Measurements from ENCODE around the gene VRK3. TPM values are rescaled to one million over a fixed set of nuclear protein-coding genes. Genes with fewer than 3 reads are reported as not detected.

The VRK3 gene
- total RNA-seq, 1 experiment from 2014 or later = 62.5 TPM

DNA sequence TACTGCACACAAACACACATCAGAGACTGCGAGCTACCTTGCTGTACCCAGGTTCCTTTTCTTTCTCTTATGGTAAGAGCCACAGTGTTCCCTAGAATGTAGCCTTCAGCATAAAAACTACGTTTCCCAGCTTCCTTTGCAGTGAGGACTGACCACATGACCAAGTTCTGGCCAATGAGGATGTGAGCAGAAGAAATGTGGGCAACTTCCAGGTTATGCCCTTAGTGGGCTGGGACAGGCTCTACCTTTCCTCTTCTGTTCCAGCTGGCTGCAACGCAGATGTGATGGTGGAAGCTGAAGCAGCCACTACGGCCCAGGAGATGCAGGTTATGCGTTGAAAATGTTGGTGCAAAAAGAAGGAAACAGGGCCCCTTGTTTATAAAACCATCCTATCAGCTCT, 27.5 kb downstream of the VRK3 start:
- H3K9me2 ChIP-seq (ENCODE audit: insufficient read depth) = no peaks in the 10 kb centered on the region
- H3K4me2 ChIP-seq = no peak overlapping the region
- H3K27me3 ChIP-seq (ENCODE audit: insufficient read depth, low read depth) = no peaks in the 10 kb centered on the region
- intact Hi-C loops (cut with micrococcal nuclease; ENCODE audit: unreplicated experiment) = no loop called here
- H4K20me1 ChIP-seq (ENCODE audit: insufficient read depth) = peaks cover 4% of the 10 kb centered on the region; the same call in 1 of the 2 replicates
- CTCF ChIA-PET = no interaction called here
- no peaks in the 10 kb centered on the region for H3K79me2 ChIP-seq (ENCODE audit: low read depth)
- POLR2A ChIA-PET (ENCODE audit: unreplicated experiment) = interaction anchor here (0.7 kb wide), 1 partner anchor 43 kb away, joined by 3 read pairs; no protein-coding TSS in a partner anchor
- no peak overlapping the region for H3K4me3 ChIP-seq
- no peak overlapping the region for H3K27ac ChIP-seq
- no peak for DNase-seq
- 0 out of 2 replicates have a peak, but pooled peaks cover 17% of the 10 kb centered on the region for H3K36me3 ChIP-seq (ENCODE audit: low read depth)
- H2AFZ ChIP-seq = no peak overlapping the region
- no peak for TF ChIP-seq EZH2 (IDR thresholded peaks at IDR 0.05; ENCODE audit: low read depth)
- TF ChIP-seq, protein P1, sequence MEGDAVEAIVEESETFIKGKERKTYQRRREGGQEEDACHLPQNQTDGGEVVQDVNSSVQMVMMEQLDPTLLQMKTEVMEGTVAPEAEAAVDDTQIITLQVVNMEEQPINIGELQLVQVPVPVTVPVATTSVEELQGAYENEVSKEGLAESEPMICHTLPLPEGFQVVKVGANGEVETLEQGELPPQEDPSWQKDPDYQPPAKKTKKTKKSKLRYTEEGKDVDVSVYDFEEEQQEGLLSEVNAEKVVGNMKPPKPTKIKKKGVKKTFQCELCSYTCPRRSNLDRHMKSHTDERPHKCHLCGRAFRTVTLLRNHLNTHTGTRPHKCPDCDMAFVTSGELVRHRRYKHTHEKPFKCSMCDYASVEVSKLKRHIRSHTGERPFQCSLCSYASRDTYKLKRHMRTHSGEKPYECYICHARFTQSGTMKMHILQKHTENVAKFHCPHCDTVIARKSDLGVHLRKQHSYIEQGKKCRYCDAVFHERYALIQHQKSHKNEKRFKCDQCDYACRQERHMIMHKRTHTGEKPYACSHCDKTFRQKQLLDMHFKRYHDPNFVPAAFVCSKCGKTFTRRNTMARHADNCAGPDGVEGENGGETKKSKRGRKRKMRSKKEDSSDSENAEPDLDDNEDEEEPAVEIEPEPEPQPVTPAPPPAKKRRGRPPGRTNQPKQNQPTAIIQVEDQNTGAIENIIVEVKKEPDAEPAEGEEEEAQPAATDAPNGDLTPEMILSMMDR (conservative IDR thresholded peaks at IDR 0.05) = no peak
- H3K4me1 ChIP-seq (replicated peaks; ENCODE audit: insufficient read depth) = no peaks in the 10 kb centered on the region
- H3F3A ChIP-seq (ENCODE audit: insufficient read depth, low read depth) = no peaks in the 10 kb centered on the region
- no peaks in the 10 kb centered on the region for H3K9me3 ChIP-seq (ENCODE audit: insufficient read depth, low read depth)
- BruUV-seq (replicated peaks) = no TSS peak

DNA sequence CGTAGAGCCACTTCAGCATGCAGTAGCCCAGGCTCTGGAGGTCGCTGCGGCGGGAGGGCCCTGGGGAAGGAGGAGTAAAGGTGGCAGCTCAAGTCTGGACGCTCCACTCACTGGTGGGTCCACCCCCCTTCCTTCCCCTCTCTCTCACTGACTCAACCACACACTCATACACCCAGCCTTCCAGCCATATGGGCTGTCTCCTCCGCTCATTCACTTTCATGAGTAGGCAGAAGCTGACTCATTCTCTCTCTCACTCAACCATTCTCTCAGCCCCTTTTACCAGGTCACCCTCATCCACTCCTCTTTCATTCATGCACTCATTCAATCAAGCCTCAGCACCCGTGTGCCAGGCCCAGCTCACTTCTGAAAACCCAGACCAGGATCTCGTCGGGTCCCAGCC, 36.7 kb downstream of the VRK3 start:
- no peak for TF ChIP-seq EZH2 (IDR thresholded peaks at IDR 0.05; ENCODE audit: low read depth)
- TF ChIP-seq, protein P1 (conservative IDR thresholded peaks at IDR 0.05) = no peak
- no peaks in the 10 kb centered on the region for H3K9me3 ChIP-seq (ENCODE audit: insufficient read depth, low read depth)
- H3K79me2 ChIP-seq (ENCODE audit: low read depth) = no peaks in the 10 kb centered on the region
- no peak overlapping the region for H3K27ac ChIP-seq
- CTCF ChIA-PET = no interaction called here
- no peak overlapping the region for H2AFZ ChIP-seq
- H3K4me1 ChIP-seq (replicated peaks; ENCODE audit: insufficient read depth) = no peaks in the 10 kb centered on the region
- no peak for DNase-seq
- no peaks in the 10 kb centered on the region for H3K9me2 ChIP-seq (ENCODE audit: insufficient read depth)
- H3K36me3 ChIP-seq (ENCODE audit: low read depth) = peaks cover 7% of the 10 kb centered on the region; the same call in 1 of the 2 replicates
- intact Hi-C loops (cut with micrococcal nuclease; ENCODE audit: unreplicated experiment) = no loop called here
- no peaks in the 10 kb centered on the region for H3K27me3 ChIP-seq (ENCODE audit: insufficient read depth, low read depth)
- H3K4me2 ChIP-seq = no peak overlapping the region
- BruUV-seq (replicated peaks) = no TSS peak
- peaks cover 34% of the 10 kb centered on the region for H4K20me1 ChIP-seq (ENCODE audit: insufficient read depth)
- H3K4me3 ChIP-seq = no peak overlapping the region
- POLR2A ChIA-PET (ENCODE audit: unreplicated experiment) = no interaction called here
- H3F3A ChIP-seq (ENCODE audit: insufficient read depth, low read depth) = peaks cover 23% of the 10 kb centered on the region

DNA sequence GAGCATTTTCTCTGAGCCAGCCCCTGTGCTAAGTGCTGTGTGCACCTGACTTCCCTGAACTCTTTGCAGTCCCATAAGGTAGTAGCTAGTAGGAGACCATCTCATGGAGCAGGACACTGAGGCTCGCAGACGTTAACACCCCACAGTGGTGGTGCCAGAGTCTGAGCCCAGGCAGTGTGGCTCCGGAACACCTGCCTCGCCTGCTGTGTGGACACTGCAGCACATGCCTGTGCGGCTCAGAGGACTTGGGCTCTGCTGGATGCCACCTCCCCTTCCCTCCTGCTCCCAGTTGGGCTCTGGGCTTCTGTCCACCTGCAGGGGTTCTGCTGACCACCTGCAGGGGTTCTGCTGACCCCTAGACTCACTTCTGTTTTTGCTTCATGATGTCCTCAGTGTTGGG, 37.2 kb downstream of the VRK3 start:
- peaks cover 7% of the 10 kb centered on the region; the same call in 1 of the 2 replicates for H3K36me3 ChIP-seq (ENCODE audit: low read depth)

More for the DNA sequence above, 37.2 kb downstream of the VRK3 start:
- H3K27me3 ChIP-seq (ENCODE audit: insufficient read depth, low read depth) = no peaks in the 10 kb centered on the region
- no peak overlapping the region for H3K27ac ChIP-seq
- no peaks in the 10 kb centered on the region for H3K9me3 ChIP-seq (ENCODE audit: insufficient read depth, low read depth)
- no peak overlapping the region for H3K4me3 ChIP-seq
- intact Hi-C loops (cut with micrococcal nuclease; ENCODE audit: unreplicated experiment) = no loop called here
- H3K9me2 ChIP-seq (ENCODE audit: insufficient read depth) = no peaks in the 10 kb centered on the region
- ChIA-PET POLR2A (ENCODE audit: unreplicated experiment) (no interaction called here), CTCF (no interaction called here)
- BruUV-seq (replicated peaks) = no TSS peak
- DNase-seq = no peak
- H3K4me2 ChIP-seq = no peak overlapping the region
- peaks cover 38% of the 10 kb centered on the region for H4K20me1 ChIP-seq (ENCODE audit: insufficient read depth)
- H3F3A ChIP-seq (ENCODE audit: insufficient read depth, low read depth) = peaks cover 23% of the 10 kb centered on the region
- no peak overlapping the region for H2AFZ ChIP-seq
- TF ChIP-seq, protein P1 (conservative IDR thresholded peaks at IDR 0.05) = no peak
- no peak for TF ChIP-seq EZH2 (IDR thresholded peaks at IDR 0.05; ENCODE audit: low read depth)
- H3K79me2 ChIP-seq (ENCODE audit: low read depth) = no peaks in the 10 kb centered on the region
- H3K4me1 ChIP-seq (replicated peaks; ENCODE audit: insufficient read depth) = no peaks in the 10 kb centered on the region

Measured in PC-9 (cell line).